Osteoblast (primary cell): Measurements from ENCODE around the gene ARHGAP45. TPM values are rescaled to one million over a fixed set of nuclear protein-coding genes. Genes with fewer than 3 reads are reported as not detected.

Experiments used
- DNase-seq: peaks from one replicate; pipeline ENCODE4 v3.0.0; 2011; ENCODE audit warnings: low spot score, mixed read lengths; ENCODE audit not compliant: insufficient read length; ENCODE audit errors: missing footprints
- H2AFZ ChIP-seq: 2 replicates; pipeline ENCODE4 v1.6.0; 2011; ENCODE audit warnings: mild to moderate bottlenecking, low read length
- H3K27ac ChIP-seq: 2 replicates; pipeline ENCODE4 v1.5.1; 2011; ENCODE audit warnings: mild to moderate bottlenecking, low read depth, low read length, moderate library complexity
- H3K27me3 ChIP-seq: 2 replicates; pipeline ENCODE4 v1.6.0; 2012; ENCODE audit warnings: mild to moderate bottlenecking, control low read depth, inconsistent platforms, low read length, moderate library complexity; ENCODE audit not compliant: insufficient read depth
- H3K36me3 ChIP-seq: 2 replicates; pipeline ENCODE4 v1.5.1; 2011; ENCODE audit warnings: mild to moderate bottlenecking, low read length, control low read depth, moderate library complexity; ENCODE audit not compliant: insufficient read depth
- H3K4me1 ChIP-seq: 2 replicates; pipeline ENCODE4 v1.5.1; 2011; ENCODE audit warnings: mild to moderate bottlenecking, low read length, control low read depth, moderate library complexity; ENCODE audit not compliant: insufficient read depth
- H3K4me2 ChIP-seq: 2 replicates; pipeline ENCODE4 v1.6.0; 2011; ENCODE audit warnings: mild to moderate bottlenecking, low read length; ENCODE audit not compliant: insufficient read depth
- H3K4me3 ChIP-seq: fragments of 200-600 bp; sonication (generic); 3 replicates; pipeline ENCODE4 v1.5.1; 2012; ENCODE audit warnings: mild to moderate bottlenecking, low read length, inconsistent platforms; ENCODE audit not compliant: insufficient read depth
- H3K79me2 ChIP-seq: 2 replicates; pipeline ENCODE4 v1.6.0; 2012; ENCODE audit warnings: mild to moderate bottlenecking, low read length, control low read depth, inconsistent platforms; ENCODE audit not compliant: insufficient read depth
- H3K9me3 ChIP-seq: 2 replicates; pipeline ENCODE4 v1.5.1; 2011; ENCODE audit warnings: low read depth, low read length, control low read depth
- H4K20me1 ChIP-seq: 2 replicates; pipeline ENCODE4 v1.6.0; 2012; ENCODE audit warnings: mild to moderate bottlenecking, low read length, control low read depth; ENCODE audit not compliant: insufficient read depth
- CTCF ChIP-seq: IDR thresholded peaks from 2 replicates; pipeline ENCODE4 v1.5.1; 2011; ENCODE audit warnings: mild to moderate bottlenecking, low read depth, low read length, moderate library complexity; ENCODE audit errors: extremely low read depth
- total RNA-seq: library from RNA; depleted of rRNA; stranded (reverse); fragments of >200 nt; gene quantifications from 2 replicates; pipeline ENCODE4 v1.2.3, GENCODE V29; 2012

ARHGAP45 gene
- total RNA-seq, 1 donor, result 0.72 TPM

- Histone ChIP-seq H3K4me1 (peaks cover 24% of the 10 kb centered on the region), H3K36me3 (no peaks in the 10 kb centered on the region), H2AFZ (no peak overlapping the region), H3K27ac (no peak overlapping the region), H3K79me2 (no peaks in the 10 kb centered on the region), H3K4me3 (no peak overlapping the region), H4K20me1 (no peaks in the 10 kb centered on the region), H3K4me2 (no peak overlapping the region), H3K9me3 (no peaks in the 10 kb centered on the region), H3K27me3 (no peaks in the 10 kb centered on the region)
- TF ChIP-seq CTCF, result no peak
- peak; percentile 94 for DNase-seq
Measured at GRCh38 chr19:1045247-1045603, 21.7 kb upstream of the ARHGAP45 start.

- no peak overlapping the region for H3K27ac ChIP-seq
- DNase-seq, result no peak
- no peaks in the 10 kb centered on the region for H3K36me3 ChIP-seq
Measured at GRCh38 chr19:1046117-1046626, 20.8 kb upstream of the ARHGAP45 start.

GRCh38 chr19:1046836-1047695 is 19.9 kb upstream of the ARHGAP45 start:
- H3K36me3 ChIP-seq, result no peaks in the 10 kb centered on the region
- DNase-seq, result no peak
- no peaks in the 10 kb centered on the region for H3K9me3 ChIP-seq
- H3K4me3 ChIP-seq, result no peak overlapping the region
- H3K4me1 ChIP-seq, result peaks cover 10% of the 10 kb centered on the region
- no peaks in the 10 kb centered on the region for H3K27me3 ChIP-seq
- no peaks in the 10 kb centered on the region for H3K79me2 ChIP-seq
- H4K20me1 ChIP-seq, result no peaks in the 10 kb centered on the region
- H3K4me2 ChIP-seq, result no peak overlapping the region
- H3K27ac ChIP-seq, result no peak overlapping the region
- H2AFZ ChIP-seq, result no peak overlapping the region
- TF ChIP-seq CTCF, result no peak

More at GRCh38 chr19:1046117-1046626, 20.8 kb upstream of the ARHGAP45 start:
- TF ChIP-seq CTCF, result no peak
- Histone ChIP-seq H3K9me3 (no peaks in the 10 kb centered on the region), H3K4me1 (peaks cover 17% of the 10 kb centered on the region), H3K4me3 (no peak overlapping the region), H2AFZ (no peak overlapping the region), H3K27me3 (no peaks in the 10 kb centered on the region), H3K79me2 (no peaks in the 10 kb centered on the region), H3K4me2 (no peak overlapping the region), H4K20me1 (no peaks in the 10 kb centered on the region)

GRCh38 chr19:1047696-1048147 is 19.2 kb upstream of the ARHGAP45 start:
- no peak overlapping the region for H3K4me3 ChIP-seq
- no peak overlapping the region for H2AFZ ChIP-seq
- no peak for TF ChIP-seq CTCF
- H3K79me2 ChIP-seq, result no peaks in the 10 kb centered on the region
- no peaks in the 10 kb centered on the region for H3K27me3 ChIP-seq
- H4K20me1 ChIP-seq, result no peaks in the 10 kb centered on the region
- H3K4me2 ChIP-seq, result no peak overlapping the region
- H3K4me1 ChIP-seq, result peaks cover 3% of the 10 kb centered on the region
- no peak for DNase-seq
- H3K36me3 ChIP-seq, result no peaks in the 10 kb centered on the region
- H3K27ac ChIP-seq, result no peak overlapping the region
- no peaks in the 10 kb centered on the region for H3K9me3 ChIP-seq
